HepG2 (cell line): ENCODE results near the gene ECHS1.

Experiments
- REST ChIP-seq, 2 experiments: IDR thresholded peaks; 2 replicates each; pipeline ENCODE4 v1.6.1; 2011 to 2012; ENCODE audit warnings: low read length in 2 of 2, borderline replicate concordance in 1 of 2, low read depth in 1 of 2, mild to moderate bottlenecking in 1 of 2, moderate library complexity in 1 of 2
- ZBTB3 ChIP-seq: sonication (generic); formaldehyde crosslinking; IDR thresholded peaks from 2 replicates; pipeline ENCODE4 v1.4.0; 2020; ENCODE audit warnings: low read depth, mild to moderate bottlenecking, moderate library complexity, missing genetic modification reagents, borderline replicate concordance
- TF ChIP-seq, protein P1 (sequence below): sonication (generic); formaldehyde crosslinking; IDR thresholded peaks from 2 replicates; pipeline ENCODE4 v1.4.0; 2020; ENCODE audit warnings: missing genetic modification reagents, mild to moderate bottlenecking, borderline replicate concordance

DNA sequence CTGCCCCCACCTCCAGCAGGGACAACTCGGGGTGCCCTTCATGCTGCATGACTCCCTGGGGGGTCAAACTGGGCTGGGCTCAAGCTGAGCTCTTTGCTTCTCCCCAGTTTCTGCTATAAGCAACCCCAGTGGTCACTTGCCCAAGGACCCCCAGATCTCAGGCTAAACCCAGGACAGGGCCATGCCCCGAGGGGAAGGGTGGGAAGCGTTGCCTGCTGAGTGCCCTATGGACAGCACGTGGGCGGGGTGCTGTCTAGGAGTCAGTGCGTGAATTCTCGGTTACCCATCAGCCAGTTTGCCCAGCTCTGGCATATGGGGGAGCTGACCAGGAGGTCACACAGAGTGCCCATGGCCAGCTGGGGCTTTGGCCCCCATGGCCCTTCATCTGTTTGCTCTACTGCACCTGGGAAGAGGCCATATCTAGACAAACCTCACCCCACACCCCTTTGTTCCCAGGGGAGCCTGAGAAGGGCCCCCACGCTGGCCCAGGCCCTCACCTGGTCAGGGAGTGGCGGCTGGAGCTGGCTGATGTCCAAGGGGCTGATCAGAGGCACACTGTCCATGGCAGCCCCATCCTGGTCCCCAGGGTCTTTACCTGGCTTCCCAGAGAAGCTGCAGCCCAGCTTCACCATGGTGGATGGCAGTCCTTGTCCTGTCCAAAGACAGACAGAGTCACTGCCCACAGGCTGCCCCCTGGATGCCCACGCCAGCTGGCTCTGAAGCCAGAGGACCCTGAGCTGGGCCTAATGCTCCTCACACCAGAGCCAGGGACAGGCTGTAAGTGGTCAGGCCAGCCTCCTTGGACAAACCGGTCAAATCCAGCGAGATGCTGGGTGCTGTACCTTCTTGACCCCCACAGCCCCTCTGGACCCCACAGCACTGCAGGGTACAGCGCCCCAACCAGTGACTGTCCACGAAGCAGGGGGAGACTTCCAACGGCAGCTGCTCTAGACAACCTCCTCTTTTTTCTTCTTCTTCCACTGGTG lies 44.5 kb downstream of the ECHS1 start:
- TF ChIP-seq ZBTB3 (CRISPR knock-in tag) (no peak), REST (IDR thresholded peaks at IDR 0.05; ENCODE audit: borderline replicate concordance in 1 of 2, low read depth in 1 of 2, low read length in 2 of 2) (no peak)
- TF ChIP-seq, protein P1, sequence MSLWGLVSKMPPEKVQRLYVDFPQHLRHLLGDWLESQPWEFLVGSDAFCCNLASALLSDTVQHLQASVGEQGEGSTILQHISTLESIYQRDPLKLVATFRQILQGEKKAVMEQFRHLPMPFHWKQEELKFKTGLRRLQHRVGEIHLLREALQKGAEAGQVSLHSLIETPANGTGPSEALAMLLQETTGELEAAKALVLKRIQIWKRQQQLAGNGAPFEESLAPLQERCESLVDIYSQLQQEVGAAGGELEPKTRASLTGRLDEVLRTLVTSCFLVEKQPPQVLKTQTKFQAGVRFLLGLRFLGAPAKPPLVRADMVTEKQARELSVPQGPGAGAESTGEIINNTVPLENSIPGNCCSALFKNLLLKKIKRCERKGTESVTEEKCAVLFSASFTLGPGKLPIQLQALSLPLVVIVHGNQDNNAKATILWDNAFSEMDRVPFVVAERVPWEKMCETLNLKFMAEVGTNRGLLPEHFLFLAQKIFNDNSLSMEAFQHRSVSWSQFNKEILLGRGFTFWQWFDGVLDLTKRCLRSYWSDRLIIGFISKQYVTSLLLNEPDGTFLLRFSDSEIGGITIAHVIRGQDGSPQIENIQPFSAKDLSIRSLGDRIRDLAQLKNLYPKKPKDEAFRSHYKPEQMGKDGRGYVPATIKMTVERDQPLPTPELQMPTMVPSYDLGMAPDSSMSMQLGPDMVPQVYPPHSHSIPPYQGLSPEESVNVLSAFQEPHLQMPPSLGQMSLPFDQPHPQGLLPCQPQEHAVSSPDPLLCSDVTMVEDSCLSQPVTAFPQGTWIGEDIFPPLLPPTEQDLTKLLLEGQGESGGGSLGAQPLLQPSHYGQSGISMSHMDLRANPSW (CRISPR knock-in tag), result no peak
